HepG2 (cell line): ENCODE measurements around the gene NLE1. TPM values are rescaled to one million over a fixed set of nuclear protein-coding genes. Genes with fewer than 3 reads are reported as not detected.
A peak's percentile ranks its signal among the peaks of the same experiment; 100 is the strongest.

ENCODE experiments used
- ATAC-seq: fragments of 200-7000 bp; cut with Tn5 transposase; 3 replicates; pipeline ENCODE4 v1.9.1; 2020; ENCODE audit warnings: mild to moderate bottlenecking, moderate library complexity
- BruUV-seq: library from RNA; stranded (reverse); fragments of 400-500 nt; replicated peaks from 2 replicates; lab custom pipeline; 2021; lab: Mats Ljungman, UMichigan
- CTCF ChIA-PET: fragments of 300-600 bp; formaldehyde crosslinking; extraction: SDS; loops from one replicate; lab custom pipeline; 2021; ENCODE audit warnings: low total read pairs, inconsistent platforms, low intra/inter-chr PET ratio; lab: Yijun Ruan, JAX
- POLR2A ChIA-PET: fragments of 350-600 bp; sonication (Branson Sonifier 250); formaldehyde crosslinking; loops from one replicate; lab custom pipeline; 2020; ENCODE audit warnings: antibody characterized with exemption, inconsistent platforms; lab: Yijun Ruan, JAX
- DNase-seq: peaks from one replicate; pipeline ENCODE4 v3.0.0-alpha.2; 2015; ENCODE audit warnings: low spot score
- FAIRE-seq: peaks from 3 replicates; lab custom pipeline; 2011; peaks lifted over from hg19 to GRCh38; lab: Jason Lieb, UNC
- H2AFZ ChIP-seq: one replicate; pipeline ENCODE4 v1.6.1; 2011; ENCODE audit warnings: low read length, inconsistent platforms
- H3K27ac ChIP-seq: fragments of 300-600 bp; 3 replicates; pipeline ENCODE4 v1.8.0; 2011; ENCODE audit warnings: mixed run types, mild to moderate bottlenecking, mixed read lengths, low read length, inconsistent platforms; ENCODE audit not compliant: insufficient read depth; ENCODE audit errors: extremely low read length
- H3K27me3 ChIP-seq, 2 experiments: fragments of 200-600 bp in 1 of 2; 2 replicates in 1 of 2; 3 replicates in 1 of 2; pipeline versions ENCODE4 v1.6.0 to v1.8.0; 2011; ENCODE audit warnings: low read length in 2 of 2, mild to moderate bottlenecking in 2 of 2, moderate library complexity in 2 of 2, inconsistent platforms in 1 of 2; ENCODE audit not compliant: insufficient read depth in 2 of 2, control insufficient read depth in 1 of 2
- H3K36me3 ChIP-seq, 2 experiments: fragments of 200-600 bp in 1 of 2; replicated peaks in 1 of 2; 2 replicates in 1 of 2; 3 replicates in 1 of 2; pipeline versions ENCODE4 v1.5.1 to v1.8.0; 2011; ENCODE audit warnings: low read length in 2 of 2, inconsistent platforms in 1 of 2; ENCODE audit not compliant: insufficient read depth in 2 of 2, control insufficient read depth in 1 of 2
- H3K4me1 ChIP-seq: 2 replicates; pipeline ENCODE4 v1.5.1; 2012; ENCODE audit warnings: low read length, inconsistent platforms; ENCODE audit not compliant: insufficient read depth
- H3K4me2 ChIP-seq: 2 replicates; pipeline ENCODE4 v1.6.0; 2011; ENCODE audit warnings: low read depth, low read length, inconsistent platforms
- H3K4me3 ChIP-seq, 3 experiments: fragments of 200-600 bp in 1 of 3; sonication (generic), shearing (Covaris generic) in 1 of 3; replicated peaks in 1 of 3; 2 replicates each; pipeline ENCODE4 v1.5.1; 2011 to 2016; ENCODE audit warnings: low read length in 3 of 3, inconsistent platforms in 2 of 3, low read depth in 2 of 3, mild to moderate bottlenecking in 2 of 3, control low read depth in 1 of 3, mixed read lengths in 1 of 3; ENCODE audit not compliant: insufficient read depth in 1 of 3
- H3K79me2 ChIP-seq: one replicate; pipeline ENCODE4 v1.6.1; 2011; ENCODE audit warnings: low read length, inconsistent platforms; ENCODE audit not compliant: insufficient read depth
- H3K9ac ChIP-seq: 2 replicates; pipeline ENCODE4 v1.6.0; 2011; ENCODE audit warnings: mild to moderate bottlenecking, low read depth, low read length, inconsistent platforms; ENCODE audit not compliant: insufficient read depth
- H3K9me3 ChIP-seq: 2 replicates; pipeline ENCODE4 v1.5.1; 2012; ENCODE audit warnings: mild to moderate bottlenecking, low read length
- H4K20me1 ChIP-seq: 2 replicates; pipeline ENCODE4 v1.6.0; 2011; ENCODE audit warnings: inconsistent platforms, mild to moderate bottlenecking, low read length, moderate library complexity; ENCODE audit not compliant: insufficient read depth
- POLR2A ChIP-seq, 2 experiments: IDR thresholded peaks; 2 replicates each; pipeline ENCODE4 v1.6.1; 2011; ENCODE audit warnings: low read depth in 2 of 2, low read length in 2 of 2, mild to moderate bottlenecking in 1 of 2, moderate library complexity in 1 of 2; ENCODE audit not compliant: insufficient read depth in 1 of 2
- SAP130 ChIP-seq: IDR thresholded peaks from 2 replicates; pipeline ENCODE4 v1.6.1; 2016; ENCODE audit warnings: low read depth
- ZNF383 ChIP-seq: sonication (generic); formaldehyde crosslinking; IDR thresholded peaks from 2 replicates; pipeline ENCODE4 v1.4.0; 2020; ENCODE audit warnings: missing genetic modification reagents, mild to moderate bottlenecking, borderline replicate concordance
- ZNF615 ChIP-seq: sonication (generic); formaldehyde crosslinking; IDR thresholded peaks from 2 replicates; pipeline ENCODE4 v1.5.0; 2020; ENCODE audit warnings: mild to moderate bottlenecking, missing genetic modification reagents, borderline replicate concordance
- ZNF749 ChIP-seq: sonication (generic); formaldehyde crosslinking; IDR thresholded peaks from 2 replicates; pipeline ENCODE4 v1.8.0; 2022; ENCODE audit warnings: mild to moderate bottlenecking, missing genetic modification reagents, moderate library complexity, borderline replicate concordance
- WGBS: methylation state at CpG from one replicate; pipeline ENCODE4 v1.1.6; 2017; ENCODE audit warnings: low lambda C conversion rate; 5-methylcytosine and 5-hydroxymethylcytosine counted together
- in situ Hi-C: cut with HindIII; loops from 2 replicates; pipeline ENCODE4 v1.10.0; 2017; ENCODE audit warnings: low pct_unique_long_range_greater_than_20kb; ENCODE audit not compliant: extremely low pct_ligation_motif_present
- intact Hi-C: fragments of 100-400 bp; cut with micrococcal nuclease; formaldehyde crosslinking; loops from one replicate; pipeline ENCODE4 v1.10.0; 2022; ENCODE audit not compliant: unreplicated experiment
- polyA plus RNA-seq, 8 experiments: library from polyadenylated mRNA; depleted of rRNA in 3 of 8; stranded (reverse) in 7 of 8; unstranded in 1 of 8; fragments of >200 nt; fragmentation: Illumina TruSeq in 4 of 8; extraction: Trizol in 4 of 8; gene quantifications; 2 replicates each; pipeline versions ENCODE4 v1.2.1 to v1.2.3, GENCODE V29; 2011 to 2016; ENCODE audit warnings: low read depth in 4 of 8, missing spikeins in 1 of 8, mixed read lengths in 1 of 8; ENCODE audit not compliant: insufficient read depth in 1 of 8
- total RNA-seq, 5 experiments: library from RNA; depleted of rRNA; stranded (reverse); fragments of >200 nt; fragmentation: Illumina TruSeq; extraction: Trizol; gene quantifications; 2 replicates each; pipeline ENCODE4 v1.2.3, GENCODE V29; 2016; ENCODE audit warnings: low read depth in 1 of 5
- TF ChIP-seq, protein P1 (sequence below): IDR thresholded peaks from 2 replicates; pipeline ENCODE4 v1.6.1; 2016; ENCODE audit warnings: mild to moderate bottlenecking
- TF ChIP-seq, protein P2 (sequence below): sonication (generic); formaldehyde crosslinking; IDR thresholded peaks from 2 replicates; pipeline ENCODE4 v1.4.0; 2020; ENCODE audit warnings: missing genetic modification reagents, borderline replicate concordance

NLE1 gene
- total and polyA plus RNA-seq, 2 of the 13 experiments (the other 11 are each of a cell fraction or from before 2014, with no cell fraction given), result 20.3 to 34.5 TPM

DNA sequence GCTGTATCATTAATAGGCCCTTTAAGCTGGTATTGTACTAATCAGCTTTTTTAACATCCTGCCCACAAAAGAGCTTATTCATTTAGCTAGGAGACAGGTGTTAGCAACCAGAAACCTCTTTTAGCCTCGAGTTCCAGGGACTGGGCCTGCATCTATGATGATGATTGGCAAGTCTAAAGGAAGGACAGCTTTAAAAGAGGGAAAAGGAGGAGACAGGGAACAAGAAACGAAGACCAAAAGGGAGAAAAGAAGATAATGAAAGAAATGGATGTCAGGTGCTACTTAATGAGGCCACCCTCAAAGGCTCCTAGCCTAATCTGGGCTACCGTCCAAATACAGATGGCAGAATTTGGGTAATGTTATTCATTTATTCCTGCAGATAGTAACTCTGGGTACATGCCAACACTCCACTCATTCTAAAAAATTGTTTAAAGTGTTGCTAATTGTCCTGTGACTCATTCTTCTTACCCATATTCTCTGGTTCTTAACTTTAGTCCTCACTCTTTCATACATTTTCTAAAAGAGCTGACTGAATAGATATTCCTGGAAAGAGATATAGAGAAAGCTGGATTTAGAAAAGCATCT is 59.9 kb downstream of the NLE1 start:
- Histone ChIP-seq H3K4me3 (no peak overlapping the region), H4K20me1 (no peaks in the 10 kb centered on the region), H3K4me1 (peaks cover 93% of the 10 kb centered on the region), H3K36me3 (no peaks in the 10 kb centered on the region; a peak in 1 of 5 replicates), H3K27ac (no peak overlapping the region), H3K9ac (no peak overlapping the region), H3K4me2 (no peak overlapping the region), H3K27me3 (no peaks in the 10 kb centered on the region), H3K79me2 (peaks cover 95% of the 10 kb centered on the region), H2AFZ (no peak overlapping the region), H3K9me3 (no peaks in the 10 kb centered on the region)
- ATAC-seq (no peak), DNase-seq (peak; percentile 9), FAIRE-seq (no peak)
- ChIA-PET POLR2A (interaction anchor here (1.1 kb wide), 1 partner anchor 18 kb away, joined by 3 read pairs; the partner anchor contains the start of gene RFFL), CTCF (no interaction called here)
- no peak for TF ChIP-seq ZNF615 (CRISPR knock-in tag)
- TF ChIP-seq POLR2A (IDR thresholded peaks at IDR 0.05; ENCODE audit: insufficient read depth in 1 of 2, low read depth in 2 of 2, low read length in 2 of 2), result no peak
- TF ChIP-seq, protein P1, sequence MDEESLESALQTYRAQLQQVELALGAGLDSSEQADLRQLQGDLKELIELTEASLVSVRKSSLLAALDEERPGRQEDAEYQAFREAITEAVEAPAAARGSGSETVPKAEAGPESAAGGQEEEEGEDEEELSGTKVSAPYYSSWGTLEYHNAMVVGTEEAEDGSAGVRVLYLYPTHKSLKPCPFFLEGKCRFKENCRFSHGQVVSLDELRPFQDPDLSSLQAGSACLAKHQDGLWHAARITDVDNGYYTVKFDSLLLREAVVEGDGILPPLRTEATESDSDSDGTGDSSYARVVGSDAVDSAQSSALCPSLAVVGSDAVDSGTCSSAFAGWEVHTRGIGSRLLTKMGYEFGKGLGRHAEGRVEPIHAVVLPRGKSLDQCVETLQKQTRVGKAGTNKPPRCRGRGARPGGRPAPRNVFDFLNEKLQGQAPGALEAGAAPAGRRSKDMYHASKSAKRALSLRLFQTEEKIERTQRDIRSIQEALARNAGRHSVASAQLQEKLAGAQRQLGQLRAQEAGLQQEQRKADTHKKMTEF, result no peak
- TF ChIP-seq, protein P2, sequence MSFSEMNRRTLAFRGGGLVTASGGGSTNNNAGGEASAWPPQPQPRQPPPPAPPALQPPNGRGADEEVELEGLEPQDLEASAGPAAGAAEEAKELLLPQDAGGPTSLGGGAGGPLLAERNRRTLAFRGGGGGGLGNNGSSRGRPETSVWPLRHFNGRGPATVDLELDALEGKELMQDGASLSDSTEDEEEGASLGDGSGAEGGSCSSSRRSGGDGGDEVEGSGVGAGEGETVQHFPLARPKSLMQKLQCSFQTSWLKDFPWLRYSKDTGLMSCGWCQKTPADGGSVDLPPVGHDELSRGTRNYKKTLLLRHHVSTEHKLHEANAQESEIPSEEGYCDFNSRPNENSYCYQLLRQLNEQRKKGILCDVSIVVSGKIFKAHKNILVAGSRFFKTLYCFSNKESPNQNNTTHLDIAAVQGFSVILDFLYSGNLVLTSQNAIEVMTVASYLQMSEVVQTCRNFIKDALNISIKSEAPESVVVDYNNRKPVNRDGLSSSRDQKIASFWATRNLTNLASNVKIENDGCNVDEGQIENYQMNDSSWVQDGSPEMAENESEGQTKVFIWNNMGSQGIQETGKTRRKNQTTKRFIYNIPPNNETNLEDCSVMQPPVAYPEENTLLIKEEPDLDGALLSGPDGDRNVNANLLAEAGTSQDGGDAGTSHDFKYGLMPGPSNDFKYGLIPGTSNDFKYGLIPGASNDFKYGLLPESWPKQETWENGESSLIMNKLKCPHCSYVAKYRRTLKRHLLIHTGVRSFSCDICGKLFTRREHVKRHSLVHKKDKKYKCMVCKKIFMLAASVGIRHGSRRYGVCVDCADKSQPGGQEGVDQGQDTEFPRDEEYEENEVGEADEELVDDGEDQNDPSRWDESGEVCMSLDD (CRISPR knock-in tag), result no peak
- TF ChIP-seq ZNF749 (CRISPR knock-in tag), result no peak
- TF ChIP-seq ZNF383, result no peak
- TF ChIP-seq SAP130 (CRISPR knock-in tag), result 0 out of 2 replicates have a peak, but pooled peaks have one; percentile 14
- intact Hi-C loops (no loop called here), in situ Hi-C loops (no loop called here)
- no TSS peak for BruUV-seq
- 86% methylated on average over 3 of the region's 3 CpGs for WGBS
